Hepatic stellate cell (primary cell): ENCODE data around the gene NUDT5.
"Not testable (repeated sequence)": the region's sequence is repeated elsewhere in the genome, so short reads cannot be mapped to it uniquely, and the experiment has no call there.

Experiments
- DNase-seq: peaks from one replicate; pipeline ENCODE4 v3.0.0; 2011; ENCODE audit warnings: low spot score

The NUDT5 gene

DNA sequence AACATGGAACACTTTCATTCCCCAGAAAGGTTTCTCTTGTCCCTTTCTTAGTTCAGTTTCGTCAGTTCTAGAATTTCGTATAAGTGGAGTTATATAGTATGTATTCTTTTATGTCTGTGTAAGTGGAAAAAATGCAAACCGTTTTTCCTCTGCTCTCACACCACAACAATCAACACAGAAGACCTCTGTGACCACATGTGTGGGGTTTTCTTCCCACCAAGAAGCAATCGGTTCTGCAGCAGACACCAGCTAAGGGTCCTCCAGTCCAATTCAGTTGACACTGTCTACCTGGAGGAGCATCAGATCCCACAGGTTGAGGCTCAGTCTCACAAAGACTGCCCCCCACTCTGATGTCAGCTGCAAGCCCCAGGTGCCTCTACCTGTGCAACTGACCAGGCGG is 6.5 kb upstream of the NUDT5 start:
- DNase-seq = no peak

DNA sequence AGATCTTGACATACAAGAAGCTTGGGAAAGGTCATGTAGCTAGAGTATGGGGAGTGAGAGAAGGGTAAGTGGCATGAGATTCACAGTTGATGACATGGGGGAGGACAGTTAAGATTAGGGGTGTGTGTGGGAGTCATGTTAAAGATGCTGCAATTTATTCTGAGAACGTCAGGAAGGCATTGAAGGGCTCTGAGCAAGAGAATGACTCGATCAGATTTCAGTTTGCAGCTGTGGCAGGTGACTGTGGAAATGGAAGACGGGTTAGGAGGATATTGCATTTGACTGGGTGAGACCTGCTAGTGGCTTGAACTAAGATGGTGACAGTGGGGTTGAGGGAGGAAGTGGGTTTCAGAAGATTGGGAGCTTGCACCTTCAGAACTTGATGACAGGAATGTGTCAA is 5.9 kb upstream of the NUDT5 start:
- no peak for DNase-seq

DNA sequence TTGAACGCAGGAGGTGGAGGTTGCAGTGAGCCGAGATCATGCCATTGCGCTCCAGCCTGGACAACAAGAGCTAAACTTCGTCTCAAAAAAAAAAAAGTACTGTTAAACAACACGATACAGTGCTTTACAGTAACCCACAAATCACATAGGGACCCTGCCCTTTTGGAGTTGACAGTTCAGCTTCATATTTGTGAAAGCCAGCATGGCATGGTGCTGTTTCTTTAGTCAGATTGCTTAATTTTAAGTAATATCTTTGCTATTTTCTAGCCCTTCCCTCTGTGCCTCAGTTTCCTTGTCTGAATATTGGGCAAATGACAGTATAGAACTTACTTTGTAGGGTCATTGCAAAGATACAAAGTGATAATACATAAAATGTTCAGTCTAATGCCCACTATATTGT is 5.2 kb upstream of the NUDT5 start:
- no peak for DNase-seq

DNA sequence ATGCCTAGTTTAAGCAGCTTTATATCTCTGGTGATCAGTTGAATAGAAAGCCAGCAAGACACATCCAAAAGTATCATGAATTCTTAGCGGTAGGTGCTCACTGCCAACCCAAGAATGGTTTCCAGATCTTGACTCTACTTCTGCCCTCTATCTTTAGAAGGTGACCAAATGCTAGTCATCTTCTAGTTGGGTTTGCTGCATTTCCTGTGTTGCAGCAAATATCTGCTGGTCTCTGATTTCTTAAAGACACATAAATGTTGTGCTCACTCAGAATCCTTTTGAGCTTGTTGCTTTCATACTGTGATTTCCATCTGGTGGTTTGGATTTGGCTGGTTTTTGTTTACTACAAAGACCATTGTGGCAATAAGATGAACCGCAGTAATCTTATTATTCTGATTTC is 2.5 kb upstream of the NUDT5 start:
- no peak for DNase-seq

DNA sequence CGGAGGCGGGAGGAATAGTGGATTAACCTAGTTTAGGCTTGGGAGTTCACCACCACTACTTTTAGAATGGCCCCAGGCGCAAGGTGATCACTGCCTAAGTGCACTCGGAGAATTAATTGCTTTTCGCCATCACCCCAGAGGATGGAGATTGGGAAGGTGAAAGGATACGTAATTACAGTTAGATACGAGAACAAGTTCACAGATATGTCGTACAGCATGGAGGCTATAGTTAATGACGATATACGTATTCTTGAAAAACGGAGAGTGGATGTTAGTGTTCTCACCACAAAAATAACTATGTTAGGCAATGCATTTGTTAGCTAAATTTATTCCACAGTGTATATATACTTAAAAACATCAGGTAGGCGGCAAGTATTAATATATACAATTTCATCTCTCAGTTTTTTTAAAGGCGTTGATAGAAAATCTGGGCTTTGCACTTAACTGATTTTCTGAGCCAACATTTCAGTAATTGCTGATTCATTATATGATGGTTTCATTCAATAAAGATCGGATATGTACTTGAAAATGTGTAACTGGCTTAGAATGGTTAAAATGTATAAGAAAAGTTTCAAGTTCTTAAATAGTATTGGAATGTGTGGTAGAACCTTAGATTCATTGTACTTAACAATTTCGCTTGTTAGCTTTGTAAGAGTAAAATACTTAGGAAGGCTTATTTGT is 980 bp upstream of the NUDT5 start:
- no peak for DNase-seq

DNA sequence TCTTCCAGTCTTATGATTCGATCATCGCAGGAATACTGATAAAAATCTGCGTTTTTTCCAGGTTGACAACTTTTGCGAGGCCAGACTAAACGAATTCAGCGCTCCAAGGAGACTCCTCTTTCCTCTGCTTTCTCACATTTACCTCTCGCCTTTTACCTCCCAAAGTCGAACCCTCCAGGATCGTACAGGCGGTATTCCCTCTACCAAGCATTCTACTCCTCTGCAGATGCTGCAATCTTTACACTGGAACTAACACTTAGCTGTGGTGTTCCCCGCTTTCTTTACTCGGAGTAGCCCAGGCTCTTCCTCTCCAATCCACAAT is 449 bp downstream of the NUDT5 start:
- peak; percentile 14 for DNase-seq

DNA sequence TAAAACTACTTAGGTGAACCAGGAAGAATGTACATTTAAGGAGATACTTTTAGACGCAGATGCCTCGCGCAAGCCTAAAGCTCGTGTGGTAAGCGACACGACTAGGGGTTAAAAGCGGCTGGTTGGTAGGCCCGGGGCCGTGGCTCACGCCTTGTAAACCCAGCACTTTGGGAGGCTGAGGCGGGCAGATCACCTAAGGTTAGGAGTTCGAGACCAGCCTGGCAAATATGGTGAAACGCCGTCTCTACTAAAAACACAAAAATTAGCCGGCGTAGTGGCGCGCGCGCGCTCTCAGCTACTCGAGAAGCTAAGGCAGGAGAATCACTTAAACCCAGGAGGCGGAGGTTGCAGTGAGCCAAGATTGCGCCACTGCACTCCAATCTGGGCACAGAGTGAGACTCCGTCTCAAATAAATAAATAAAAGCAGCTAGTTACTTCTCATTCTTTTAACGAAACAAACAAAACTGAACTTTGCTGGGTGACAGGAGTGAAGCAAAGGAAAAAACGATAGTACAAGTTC is 879 bp downstream of the NUDT5 start:
- peak; percentile 26 for DNase-seq

DNA sequence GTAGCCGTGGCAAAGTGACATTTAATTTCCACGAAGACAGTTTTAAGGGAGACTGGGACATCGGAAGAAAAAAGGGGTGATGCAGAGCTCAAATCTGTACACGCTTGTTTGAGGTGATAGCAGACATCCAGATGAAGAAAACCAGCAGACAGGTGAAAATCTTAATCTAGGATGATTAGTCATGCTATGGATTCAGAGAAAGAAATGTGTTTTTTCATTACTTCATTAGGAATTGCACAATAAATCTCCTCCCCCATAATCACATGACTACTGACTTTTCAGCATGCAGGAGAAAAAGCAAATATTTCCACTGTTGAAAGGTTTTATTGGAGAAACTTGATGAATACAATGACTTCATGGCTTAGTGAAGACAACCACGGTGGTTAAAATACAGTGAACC is 2.5 kb downstream of the NUDT5 start:
- DNase-seq = peak; percentile 27

DNA sequence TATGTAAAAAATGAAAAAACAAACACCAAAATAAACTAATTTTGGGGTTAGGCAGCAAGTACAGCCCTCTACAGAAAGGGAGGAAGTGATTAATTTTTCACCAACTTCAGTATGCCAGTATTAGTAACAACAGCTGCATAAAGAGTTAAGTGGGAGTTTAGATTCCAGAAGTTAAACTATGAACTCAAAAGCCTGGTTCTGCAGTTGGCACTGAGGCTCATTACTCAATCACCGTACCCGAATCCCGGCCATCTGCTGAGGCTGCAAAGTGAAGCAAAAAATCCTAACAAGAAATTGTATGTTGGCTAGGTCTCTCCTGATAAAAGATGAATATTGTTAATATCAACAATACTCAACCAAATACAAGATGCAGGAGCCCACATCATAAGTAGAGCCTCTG is 4.0 kb downstream of the NUDT5 start:
- DNase-seq = no peak

DNA sequence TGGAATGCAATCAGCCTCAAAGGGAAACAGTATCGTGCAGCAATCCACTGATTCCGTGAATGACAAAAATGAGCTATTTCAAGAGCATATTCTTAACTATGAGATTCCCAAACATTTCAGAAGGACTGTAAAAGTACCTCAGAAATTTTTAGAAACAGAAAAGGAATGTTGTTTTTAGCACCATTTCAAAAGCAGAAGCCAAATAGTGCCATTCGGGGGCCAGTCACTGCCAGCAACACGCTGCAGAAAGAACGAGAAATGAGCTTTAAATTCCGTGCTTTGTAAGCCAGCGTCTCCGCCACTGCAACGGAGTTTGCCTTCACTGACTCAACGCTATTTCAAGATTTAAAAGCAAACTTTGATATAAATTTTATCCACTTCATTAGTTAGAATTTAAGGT is 6.3 kb downstream of the NUDT5 start:
- DNase-seq = no peak

DNA sequence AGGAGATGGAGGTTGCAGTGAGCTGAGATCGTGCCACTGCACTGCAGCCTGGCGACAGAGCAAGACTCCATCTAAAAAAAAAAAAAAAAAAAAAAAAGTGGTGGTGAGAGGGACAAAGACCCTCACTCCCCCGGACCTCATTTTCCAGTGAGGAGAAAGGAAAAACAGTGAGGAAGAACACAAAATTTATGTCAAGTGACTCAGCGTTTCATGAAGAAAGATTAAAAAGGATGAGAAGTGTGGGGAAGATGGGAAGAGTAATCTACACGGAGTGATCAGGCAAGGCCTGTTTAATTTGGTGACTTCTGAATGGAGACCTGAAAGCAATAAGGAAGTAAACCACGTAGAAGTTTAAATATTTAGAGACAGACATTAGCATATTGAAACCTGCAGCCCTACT is 7.0 kb downstream of the NUDT5 start:
- no peak for DNase-seq

DNA sequence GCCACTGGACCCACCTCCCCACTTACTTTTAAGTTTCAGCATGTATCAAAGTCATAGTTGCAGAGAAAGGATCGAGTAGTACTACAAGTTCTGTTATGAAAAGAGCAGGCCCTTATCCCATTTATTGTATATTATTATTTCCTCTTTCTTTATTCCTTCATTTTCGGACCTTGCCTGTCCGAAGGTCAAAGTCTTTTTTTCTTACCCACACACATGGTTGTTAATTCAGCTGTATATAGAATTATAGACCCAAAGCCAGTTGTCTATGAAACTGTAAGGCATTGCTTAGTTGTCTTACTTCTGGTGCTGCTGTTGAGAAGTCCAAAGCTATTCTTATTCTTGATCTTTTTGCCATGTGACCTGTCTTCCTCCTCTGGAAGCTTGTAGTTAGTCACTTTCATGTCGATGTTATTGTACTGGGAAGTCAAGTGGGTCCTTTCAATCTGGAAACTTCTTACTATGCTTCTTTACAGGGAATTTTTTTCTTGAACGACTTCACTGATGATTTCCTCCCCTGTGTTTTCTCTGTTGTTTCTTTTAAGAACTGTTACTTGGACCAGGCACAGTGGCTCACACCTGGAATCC is 8.3 kb downstream of the NUDT5 start:
- no peak for DNase-seq

DNA sequence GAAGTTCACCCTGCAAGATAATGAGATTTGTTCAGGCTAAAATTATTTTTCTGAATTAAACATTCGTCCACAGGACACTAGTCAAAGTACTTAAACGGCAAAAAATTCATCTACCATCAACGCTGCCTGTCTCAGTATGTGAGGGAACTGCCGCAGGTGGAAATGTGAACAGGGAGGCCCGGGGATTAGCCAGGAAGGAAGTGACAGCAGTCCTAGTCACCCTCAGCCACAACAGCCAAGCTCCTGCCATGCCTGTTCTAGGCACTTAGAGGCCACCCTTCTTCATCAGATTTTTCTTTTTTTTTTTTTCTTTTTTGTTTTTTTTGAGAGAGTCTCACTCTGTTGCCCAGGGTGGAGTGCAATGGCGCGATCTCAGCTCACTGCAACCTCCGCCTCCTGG is 9.4 kb downstream of the NUDT5 start:
- DNase-seq = no peak

DNA sequence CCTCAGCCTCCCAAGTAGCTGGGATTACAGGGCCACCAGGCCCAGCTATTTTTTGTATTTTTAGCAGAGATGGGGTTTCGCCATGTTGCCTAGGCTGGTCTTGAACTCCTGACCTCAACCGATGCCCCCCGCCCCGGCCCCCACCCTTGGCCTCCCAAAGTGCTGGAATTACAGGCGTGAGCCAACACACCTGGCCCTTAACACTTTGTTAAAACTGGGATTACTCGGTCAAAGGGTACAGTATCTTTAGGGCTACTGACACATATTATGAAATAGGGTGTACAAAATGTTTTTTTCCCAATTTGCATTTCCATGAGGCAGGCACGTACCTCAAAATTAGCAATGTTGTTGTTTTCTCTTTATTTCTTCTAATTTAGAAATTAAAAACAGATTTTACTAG is 11.5 kb downstream of the NUDT5 start:
- DNase-seq = no peak

DNA sequence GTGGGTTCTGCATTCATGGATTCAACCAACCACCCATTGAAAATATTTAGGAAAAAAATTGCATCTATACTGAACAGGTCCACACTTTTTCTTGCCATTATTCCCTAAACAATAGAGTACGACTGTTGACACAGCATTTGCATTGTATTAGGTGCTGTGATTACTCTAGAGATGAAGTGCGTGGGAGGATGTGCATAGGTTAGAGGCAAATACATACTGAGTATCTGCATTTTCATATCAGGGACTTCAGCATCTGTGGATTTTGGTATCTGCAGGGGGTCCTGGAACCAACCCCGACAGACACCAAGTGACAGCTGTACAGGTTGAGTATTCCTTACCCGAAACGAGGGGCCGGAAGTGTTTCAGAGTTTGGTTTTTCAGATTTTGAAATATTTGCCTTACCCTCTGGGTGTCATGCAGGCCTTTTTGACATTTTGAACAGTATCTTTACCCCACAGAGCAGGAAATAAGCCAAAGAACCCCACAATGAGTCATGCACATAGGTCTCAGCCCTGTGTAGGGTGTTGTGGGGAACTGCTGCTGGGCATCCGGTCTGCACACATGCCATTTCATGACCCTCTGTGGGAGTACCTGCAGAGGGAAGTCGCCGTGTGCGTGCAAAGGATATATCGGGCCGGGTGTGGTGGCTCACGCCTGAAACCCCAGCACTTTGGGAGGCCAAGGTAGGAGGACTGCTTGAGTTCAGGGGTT is 14.5 kb downstream of the NUDT5 start:
- DNase-seq = no peak

DNA sequence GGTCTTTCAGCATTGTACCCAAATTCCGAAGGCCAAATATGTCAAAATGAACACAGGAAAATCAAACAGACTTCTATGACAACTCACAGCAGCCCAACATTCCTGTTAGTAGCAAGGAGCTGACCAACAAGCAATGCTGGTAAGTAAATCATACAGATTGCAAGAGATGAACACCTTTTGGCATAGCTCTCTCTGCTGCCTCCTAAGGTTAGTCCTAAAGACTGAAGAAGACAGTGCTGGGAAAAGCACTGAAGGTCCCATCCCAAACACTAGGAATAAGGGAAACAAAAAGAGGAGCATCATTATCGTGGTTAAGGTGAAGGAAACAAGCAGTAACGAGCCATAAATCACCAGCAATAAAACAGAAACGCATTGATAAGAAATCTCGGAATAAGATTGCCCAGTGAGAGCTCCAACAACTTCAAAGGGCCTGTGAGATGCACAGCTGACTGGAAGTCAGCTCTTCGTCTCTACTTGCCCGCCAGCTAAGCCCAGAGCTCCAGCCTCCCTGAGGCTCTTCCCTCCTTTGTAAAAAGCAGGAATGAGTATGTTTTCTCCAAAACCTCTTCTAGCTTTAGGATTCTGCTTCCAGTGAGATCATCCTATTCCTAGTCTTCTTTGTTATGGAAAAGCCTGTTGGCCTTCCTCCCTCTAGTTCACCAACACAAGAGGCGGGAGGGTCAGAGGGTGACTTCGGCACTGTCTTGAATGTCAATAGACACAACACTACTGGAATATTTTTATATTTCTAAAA is 15.3 kb downstream of the NUDT5 start:
- no peak for DNase-seq

DNA sequence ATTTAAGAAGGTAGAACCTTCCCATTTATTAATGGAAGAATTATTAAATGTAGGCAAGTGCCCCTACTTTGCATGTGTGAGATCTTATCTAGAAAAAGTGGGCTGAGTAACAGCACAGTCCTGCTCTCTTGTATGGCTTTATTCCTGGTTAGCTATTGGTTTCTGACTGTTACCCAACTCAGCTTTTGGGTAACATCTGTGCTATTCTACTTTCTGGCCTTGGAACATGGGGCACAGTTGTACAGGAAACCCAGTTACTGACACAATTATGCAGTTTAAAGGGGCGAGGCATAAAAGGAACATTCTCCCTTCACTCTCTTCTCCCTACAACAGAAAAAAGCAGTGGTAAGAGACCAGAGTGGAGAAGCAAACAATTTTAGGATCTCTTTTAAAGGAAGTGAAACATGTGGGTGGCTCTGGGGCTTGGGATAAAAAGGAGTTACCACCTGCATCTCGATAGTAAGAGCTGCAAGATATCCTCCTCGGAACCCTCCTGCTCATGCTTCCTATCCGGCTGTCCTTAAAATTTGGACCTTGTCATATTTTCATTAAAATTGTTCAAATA is 16.0 kb downstream of the NUDT5 start:
- no peak for DNase-seq

DNA sequence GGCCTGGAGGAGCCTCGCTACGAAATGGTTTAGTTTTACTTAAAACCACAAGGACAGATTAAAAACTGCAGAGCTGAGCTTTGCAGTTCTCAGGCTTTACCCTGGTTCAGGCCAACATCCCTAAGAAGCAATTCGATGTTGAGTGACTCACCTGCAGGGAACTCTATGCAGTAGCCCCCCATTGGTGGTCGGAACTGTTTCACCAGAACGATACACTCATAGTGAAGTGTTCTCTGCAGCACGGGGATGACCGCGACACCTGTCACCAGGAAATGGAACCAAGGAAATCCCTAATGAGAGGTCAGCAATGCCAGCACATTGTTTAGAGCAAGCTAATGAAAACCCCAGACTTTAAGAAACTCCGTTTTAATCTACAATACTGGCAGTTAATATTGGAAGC is 18.0 kb downstream of the NUDT5 start:
- no peak for DNase-seq

DNA sequence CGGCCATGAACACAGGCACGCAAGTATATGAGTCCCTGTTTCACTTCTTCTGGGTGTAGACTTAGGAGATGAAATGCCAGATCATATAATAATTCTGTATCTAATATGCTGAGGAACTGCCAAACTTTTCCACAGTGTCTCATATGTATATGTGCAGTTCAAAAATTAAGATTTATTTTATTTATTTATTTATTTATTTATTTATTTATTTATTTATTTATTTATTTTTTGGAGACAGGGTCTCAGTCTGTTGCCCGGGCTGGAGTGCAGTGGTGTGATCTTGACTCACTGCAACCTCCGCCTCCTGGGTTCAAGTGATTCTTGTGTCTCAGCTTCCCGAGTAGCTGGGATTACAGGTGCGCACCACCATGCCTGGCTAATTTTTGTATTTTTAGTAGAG is 24.2 kb downstream of the NUDT5 start:
- DNase-seq = not testable (repeated sequence)

DNA sequence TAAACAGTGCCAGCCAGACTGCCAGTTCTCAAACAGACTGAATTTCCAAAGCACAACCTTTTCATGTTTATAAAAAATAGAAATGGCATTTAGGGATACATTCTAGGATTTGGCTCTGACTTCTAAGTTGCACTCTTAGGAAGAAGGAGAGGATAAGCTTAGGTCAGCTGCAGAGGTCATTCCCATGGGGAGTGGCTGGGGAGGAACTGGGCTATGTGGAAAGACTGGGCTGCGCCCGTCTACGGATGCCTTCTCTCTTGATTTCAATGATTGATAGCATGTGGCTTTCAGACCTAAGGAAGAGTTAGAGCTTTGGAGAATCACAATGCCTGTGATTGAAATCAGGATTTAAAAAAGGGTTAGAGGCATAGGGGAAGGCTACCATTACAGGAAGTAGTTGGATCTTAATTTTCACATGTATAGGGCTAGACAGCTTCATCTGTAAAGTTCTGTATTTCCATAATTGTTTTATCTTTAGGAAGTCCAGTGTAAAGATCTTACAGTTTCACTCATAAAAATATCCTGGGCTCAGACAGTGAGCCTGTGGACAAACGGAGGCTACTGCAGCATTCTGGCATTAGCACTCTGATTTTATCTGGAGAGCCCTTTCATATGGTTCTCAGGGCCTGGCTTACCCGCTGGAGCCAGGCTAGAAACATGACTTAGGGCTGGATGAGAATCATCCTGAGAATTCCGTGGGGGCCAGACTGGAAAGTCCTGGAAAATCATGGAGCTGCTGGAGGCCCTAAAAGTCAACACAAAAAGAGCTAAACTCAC is 29.5 kb downstream of the NUDT5 start:
- no peak for DNase-seq

DNA sequence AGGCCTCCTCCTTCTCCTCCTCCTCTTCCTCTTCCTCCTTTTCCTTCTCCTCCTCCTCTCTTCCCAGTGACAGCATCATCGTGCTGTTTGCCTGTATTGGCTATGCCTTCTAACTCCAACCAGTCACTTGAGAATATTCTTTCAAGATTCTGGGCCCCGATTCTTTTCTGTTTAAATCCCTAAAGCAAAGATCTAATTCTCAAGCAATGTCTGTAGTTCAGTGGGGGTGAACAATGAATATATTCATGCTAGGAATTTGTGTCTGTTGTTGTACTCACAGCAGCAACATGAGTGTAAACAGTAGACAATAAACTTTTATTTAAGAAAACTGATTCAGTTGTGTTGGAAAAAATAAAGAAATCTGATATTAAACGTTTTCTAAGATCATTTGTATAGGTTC is 30.7 kb downstream of the NUDT5 start:
- DNase-seq = no peak

DNA sequence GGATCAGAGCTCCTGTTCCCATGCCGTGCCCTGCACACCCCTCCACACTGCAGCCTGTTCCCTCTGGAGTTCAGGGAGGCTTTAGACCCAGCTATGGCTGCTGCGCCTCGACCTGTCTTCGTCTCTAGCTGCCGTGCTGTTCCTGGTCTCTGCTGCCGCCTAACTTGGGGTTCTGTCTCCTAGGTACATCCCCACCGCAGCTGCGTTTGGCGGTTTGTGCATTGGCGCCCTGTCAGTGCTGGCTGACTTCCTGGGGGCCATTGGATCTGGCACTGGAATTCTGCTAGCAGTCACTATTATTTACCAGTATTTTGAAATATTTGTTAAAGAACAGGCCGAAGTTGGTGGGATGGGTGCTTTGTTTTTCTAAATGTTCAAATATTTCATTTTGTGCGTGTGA is 31.6 kb downstream of the NUDT5 start:
- DNase-seq = no peak
